ENCODE measurements around the gene LY6G5C.

Gene LY6G5C

GRCh38 chr6:31691078-31691463 lies 10.2 kb upstream of the LY6G5C start:
- no peak overlapping the region for H3K27ac ChIP-seq
- no peak for DNase-seq
- no peaks in the 10 kb centered on the region for H3K27me3 ChIP-seq (ENCODE audit: insufficient read depth, low read depth, severe bottlenecking)
- H3K36me3 ChIP-seq, result peaks cover 82% of the 10 kb centered on the region
- no peak for TF ChIP-seq CTCF (IDR thresholded peaks at IDR 0.05; ENCODE audit: low read depth, low read length)
- no peak overlapping the region for H3K4me3 ChIP-seq (ENCODE audit: low read depth, low read length)
- H3K9me3 ChIP-seq (ENCODE audit: severe bottlenecking), result no peaks in the 10 kb centered on the region

- DNase-seq, result no peak
- Histone ChIP-seq H3K27me3 (ENCODE audit: insufficient read depth, low read depth, severe bottlenecking) (no peaks in the 10 kb centered on the region), H3K9me3 (ENCODE audit: severe bottlenecking) (no peaks in the 10 kb centered on the region), H3K27ac (no peak overlapping the region), H3K4me3 (ENCODE audit: low read depth, low read length) (no peak overlapping the region), H3K36me3 (peaks cover 82% of the 10 kb centered on the region)
- no peak for TF ChIP-seq CTCF (IDR thresholded peaks at IDR 0.05; ENCODE audit: low read depth, low read length)
Observed at GRCh38 chr6:31690231-31691077, 9.6 kb upstream of the LY6G5C start.

GRCh38 chr6:31689249-31690110 lies 8.6 kb upstream of the LY6G5C start:
- Histone ChIP-seq H3K27me3 (ENCODE audit: insufficient read depth, low read depth, severe bottlenecking) (no peaks in the 10 kb centered on the region), H3K9me3 (ENCODE audit: severe bottlenecking) (no peaks in the 10 kb centered on the region), H3K36me3 (peaks cover 79% of the 10 kb centered on the region), H3K27ac (no peak overlapping the region), H3K4me3 (ENCODE audit: low read depth, low read length) (no peak overlapping the region)
- peak; percentile 42 for DNase-seq
- TF ChIP-seq CTCF (IDR thresholded peaks at IDR 0.05; ENCODE audit: low read depth, low read length), result peak; percentile 83

GRCh38 chr6:31687860-31688693 lies 7.2 kb upstream of the LY6G5C start:
- Histone ChIP-seq H3K27me3 (ENCODE audit: insufficient read depth, low read depth, severe bottlenecking) (no peaks in the 10 kb centered on the region), H3K4me3 (ENCODE audit: low read depth, low read length) (no peak overlapping the region), H3K36me3 (peaks cover 72% of the 10 kb centered on the region), H3K27ac (no peak overlapping the region), H3K9me3 (ENCODE audit: severe bottlenecking) (no peaks in the 10 kb centered on the region)
- DNase-seq, result no peak
- no peak for TF ChIP-seq CTCF (IDR thresholded peaks at IDR 0.05; ENCODE audit: low read depth, low read length)

GRCh38 chr6:31687321-31687720 lies 6.5 kb upstream of the LY6G5C start:
- H3K27ac ChIP-seq, result no peak overlapping the region
- no peak overlapping the region for H3K4me3 ChIP-seq (ENCODE audit: low read depth, low read length)
- peaks cover 69% of the 10 kb centered on the region for H3K36me3 ChIP-seq
- TF ChIP-seq CTCF (IDR thresholded peaks at IDR 0.05; ENCODE audit: low read depth, low read length), result no peak
- no peaks in the 10 kb centered on the region for H3K9me3 ChIP-seq (ENCODE audit: severe bottlenecking)
- H3K27me3 ChIP-seq (ENCODE audit: insufficient read depth, low read depth, severe bottlenecking), result no peaks in the 10 kb centered on the region
- no peak for DNase-seq
